ENCODE results near the gene DLG3. TPM values are rescaled to one million over a fixed set of nuclear protein-coding genes. Genes with fewer than 3 reads are reported as not detected.
"Not testable (repeated sequence)": the region's sequence is repeated elsewhere in the genome, so short reads cannot be mapped to it uniquely, and the experiment has no call there.

DLG3 gene
- total RNA-seq, 1 experiment from 2014 or later = 7.8 TPM

DNA sequence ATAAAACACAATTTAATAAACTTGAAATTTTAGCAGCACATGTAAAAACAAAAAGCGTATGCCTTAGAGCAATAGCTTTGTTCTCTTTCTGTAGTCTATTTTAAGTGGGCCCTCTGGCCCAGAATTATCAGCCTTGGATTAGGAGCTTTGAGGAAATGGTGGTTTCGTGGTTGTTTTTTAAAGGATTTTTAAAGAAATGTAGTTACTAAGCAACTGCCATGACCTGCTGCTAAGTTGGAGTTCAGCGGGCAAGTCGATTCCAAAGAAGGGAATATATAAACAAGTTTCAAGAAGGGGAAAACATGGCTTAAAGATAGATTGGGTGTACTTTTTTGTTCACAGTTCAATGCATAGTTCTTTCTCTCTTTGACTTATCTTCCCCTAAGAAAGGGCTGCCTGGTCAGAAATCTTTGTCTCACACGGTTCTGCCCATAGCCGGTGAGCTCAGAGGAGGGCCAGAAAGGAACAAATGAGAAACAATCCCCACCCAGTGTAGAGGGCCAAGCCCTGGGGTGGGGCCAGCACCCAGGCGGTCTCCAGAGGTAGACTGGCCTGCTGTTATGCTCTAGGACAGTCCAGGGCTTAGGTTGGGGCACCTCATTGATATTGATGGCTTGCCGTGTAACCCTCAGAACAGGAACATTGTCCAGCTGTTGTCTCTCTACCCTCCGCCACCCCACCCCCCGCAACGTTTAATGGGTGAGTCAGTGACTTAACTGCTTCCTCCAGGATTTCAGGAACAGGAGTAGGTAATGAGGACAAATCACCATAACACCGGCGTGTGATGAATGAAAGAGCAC is 32.5 kb downstream of the DLG3 start:
- peak; percentile 95 for DNase-seq (ENCODE audit: low read depth)

DNA sequence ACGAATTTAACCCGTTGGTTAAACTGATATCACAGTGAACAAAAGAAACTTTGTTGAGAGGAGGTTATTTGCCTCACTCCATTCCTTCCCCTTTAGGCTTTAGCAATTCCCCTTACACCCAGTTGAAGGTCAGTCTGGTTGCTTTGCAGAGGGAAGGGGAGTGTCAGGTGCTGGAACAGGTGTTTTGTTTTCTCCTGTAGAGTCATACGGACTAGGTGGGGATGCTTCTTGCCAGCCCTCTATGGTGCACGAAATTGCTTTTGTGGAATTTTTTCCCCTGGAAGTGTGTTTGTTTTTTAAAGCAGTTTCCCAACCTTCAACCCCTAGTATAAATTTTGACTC is 33.1 kb downstream of the DLG3 start:
- DNase-seq (ENCODE audit: low read depth) = no peak

DNA sequence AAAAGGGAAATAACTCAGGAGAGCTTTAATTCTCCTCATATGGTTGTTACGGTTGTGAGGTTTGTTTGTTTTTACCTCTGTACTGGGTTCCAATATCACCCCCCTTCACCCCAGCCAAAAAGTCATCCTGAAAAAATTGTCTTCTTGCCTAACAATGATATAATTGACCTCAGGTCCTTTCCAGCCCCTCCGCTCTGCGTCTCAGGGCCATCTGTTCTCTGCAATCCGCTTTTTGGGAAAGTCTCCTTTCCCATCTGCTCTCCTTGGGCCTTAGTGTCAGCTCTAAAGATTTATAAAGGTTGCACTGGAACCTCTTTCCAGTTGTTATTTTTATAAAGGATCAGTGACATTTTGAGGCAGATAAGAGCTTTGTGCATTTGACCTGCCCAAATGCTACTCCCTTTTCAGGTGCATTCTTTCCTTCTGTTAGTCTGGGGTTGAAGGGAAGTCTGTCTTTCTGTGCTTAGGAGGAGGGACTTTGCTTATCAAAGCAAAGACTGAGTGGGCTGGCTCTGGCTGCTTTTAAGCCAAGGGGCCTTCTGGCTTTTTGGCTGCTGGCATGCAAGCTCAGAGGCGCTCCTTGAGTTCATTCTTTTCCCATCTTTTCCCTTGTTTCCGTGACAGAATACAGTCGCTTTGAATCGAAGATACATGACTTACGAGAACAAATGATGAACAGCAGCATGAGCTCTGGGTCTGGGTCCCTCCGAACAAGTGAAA is 34.1 kb downstream of the DLG3 start:
- no peak for DNase-seq (ENCODE audit: low read depth)

DNA sequence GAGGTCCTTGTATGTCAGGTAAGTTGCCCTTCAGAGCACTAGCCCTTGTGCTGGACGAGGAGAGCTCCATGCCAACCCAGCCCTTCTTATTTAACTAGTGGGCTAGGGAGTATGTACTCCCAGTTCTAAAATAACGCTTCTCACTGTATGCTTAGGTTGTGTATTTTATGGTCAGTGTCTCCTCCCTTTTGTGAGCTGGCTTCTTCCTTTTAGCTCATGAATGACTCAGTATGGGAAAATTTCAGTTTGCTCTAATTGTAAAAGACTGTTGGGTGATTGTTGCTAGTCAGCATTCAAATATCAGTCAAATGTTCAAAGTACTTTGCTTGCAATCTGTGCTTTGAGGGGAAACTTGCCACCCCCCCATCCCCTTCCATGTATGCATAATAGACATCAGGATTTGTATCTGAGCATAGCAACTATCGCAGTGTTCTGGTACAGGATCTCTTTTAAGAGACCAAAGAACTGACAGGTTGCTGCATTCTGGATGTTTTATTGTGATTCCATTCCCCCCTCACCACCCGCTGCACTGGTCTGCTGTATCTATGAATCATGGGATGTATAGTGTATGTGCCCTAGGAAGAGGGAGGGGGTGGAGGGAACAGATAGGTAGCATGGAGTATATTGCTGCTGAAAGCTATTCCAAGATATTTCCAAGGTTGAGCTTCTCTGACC is 34.7 kb downstream of the DLG3 start:
- peak; percentile 90 for DNase-seq (ENCODE audit: low read depth)

DNA sequence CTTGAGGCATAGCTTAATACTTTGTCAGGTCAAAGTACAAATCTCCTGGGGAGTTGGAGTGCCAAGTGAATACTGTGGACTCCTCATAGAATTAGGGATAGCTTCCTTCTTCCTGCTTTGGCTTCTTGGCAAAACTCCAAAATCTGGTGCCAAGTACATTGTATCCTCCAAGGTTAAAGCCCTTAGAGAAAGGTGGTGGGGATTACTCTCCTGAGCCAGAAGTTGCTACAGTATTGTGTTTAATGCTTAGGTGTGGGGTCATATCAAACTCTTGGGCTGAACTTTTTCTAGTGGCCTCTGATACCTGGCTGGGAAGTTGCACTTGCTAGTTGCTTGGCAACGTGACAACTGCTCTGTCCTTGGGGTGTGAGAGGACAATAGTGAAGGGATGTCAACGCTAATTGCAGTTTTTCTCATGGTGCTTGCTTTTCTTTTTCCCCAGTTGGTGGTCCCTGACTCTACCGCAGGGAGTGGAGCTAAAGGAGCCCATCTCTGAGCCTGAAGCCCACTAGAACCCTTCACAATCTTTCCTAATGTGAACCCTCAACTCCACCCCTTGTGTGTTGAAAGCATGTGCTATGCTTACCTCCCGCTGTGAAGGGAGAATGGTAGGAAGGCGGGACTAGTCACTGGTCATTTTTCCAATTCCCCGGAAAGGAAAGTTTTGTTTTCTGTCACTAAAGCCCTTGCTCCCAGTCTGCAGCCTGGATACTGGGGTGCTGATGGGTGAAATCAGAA is 35.5 kb downstream of the DLG3 start:
- peak; percentile 32 for DNase-seq (ENCODE audit: low read depth)

DNA sequence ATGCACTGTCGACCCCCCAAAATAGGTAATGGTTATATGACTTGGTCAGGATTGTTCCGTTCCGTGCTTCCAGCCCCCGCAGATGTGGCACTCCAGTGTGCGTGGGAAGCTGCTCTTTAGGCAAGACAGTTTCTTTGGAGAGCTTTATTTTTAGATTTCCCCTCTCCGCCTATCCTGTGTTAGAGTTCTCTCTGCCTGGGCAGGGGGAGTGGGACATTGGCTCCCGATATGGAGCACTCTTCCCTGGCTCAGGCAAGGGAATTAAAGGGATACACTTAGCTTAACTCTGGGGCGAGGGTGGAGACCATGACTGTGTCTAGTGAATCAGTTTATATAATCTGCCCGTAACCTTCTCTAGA is 36.0 kb downstream of the DLG3 start:
- no peak for DNase-seq (ENCODE audit: low read depth)

DNA sequence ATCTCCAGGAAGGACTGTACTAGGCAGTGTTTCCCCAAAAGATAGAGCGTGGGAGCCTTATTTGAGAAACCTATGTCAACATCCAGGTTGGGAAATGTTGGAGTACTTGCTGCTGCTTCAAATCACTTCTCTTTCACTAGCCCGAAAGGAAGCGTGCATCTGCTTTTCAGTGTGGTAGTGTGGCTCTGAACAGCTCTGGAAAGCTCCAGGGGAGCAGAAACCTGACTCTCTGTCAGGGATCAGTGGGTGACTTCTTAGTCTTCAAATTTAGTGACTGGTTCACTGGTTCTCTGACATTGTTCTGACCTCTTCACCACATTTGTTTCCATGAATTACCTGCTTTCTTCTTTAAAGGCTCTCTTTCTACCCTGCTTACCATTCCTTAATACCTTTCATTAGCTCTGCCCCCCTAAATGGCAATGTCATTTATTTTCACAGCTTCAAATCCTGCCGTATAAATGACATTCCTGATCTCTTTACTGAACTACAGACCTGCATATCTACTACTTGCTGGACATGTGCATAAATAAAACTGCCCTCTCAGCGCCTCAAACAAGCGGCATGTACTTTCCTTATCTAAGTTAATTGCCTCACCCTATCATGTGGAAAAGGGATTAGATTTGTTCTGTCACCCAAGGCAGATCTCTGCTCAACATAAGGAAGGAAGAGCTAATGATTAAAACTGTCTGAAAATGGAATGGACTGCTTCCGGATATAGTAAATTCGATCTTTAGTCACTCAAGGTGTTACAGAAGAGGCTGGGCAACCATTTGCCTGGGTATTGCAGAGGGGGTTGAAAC is 37.0 kb downstream of the DLG3 start:
- peak; percentile 18 for DNase-seq (ENCODE audit: low read depth)

DNA sequence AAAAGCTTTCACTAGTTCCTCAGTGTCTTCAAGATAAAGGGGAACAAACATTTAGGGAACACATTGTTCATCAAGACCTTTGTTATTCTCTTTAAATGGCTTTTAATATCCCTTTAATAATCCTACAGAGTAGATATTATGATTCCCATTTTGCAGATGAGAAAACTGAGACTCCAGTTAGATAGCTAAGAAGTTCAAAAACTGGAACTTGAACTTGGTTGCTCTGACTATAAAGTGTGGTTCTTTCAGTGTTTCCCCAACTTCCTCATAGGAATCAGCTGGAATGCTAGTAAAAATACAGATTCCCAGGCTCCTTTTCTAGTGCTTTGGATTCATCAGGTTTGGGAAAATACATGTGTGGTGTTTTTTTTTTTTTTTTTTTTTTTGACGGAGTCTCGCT is 37.7 kb downstream of the DLG3 start:
- DNase-seq (ENCODE audit: low read depth) = no peak

DNA sequence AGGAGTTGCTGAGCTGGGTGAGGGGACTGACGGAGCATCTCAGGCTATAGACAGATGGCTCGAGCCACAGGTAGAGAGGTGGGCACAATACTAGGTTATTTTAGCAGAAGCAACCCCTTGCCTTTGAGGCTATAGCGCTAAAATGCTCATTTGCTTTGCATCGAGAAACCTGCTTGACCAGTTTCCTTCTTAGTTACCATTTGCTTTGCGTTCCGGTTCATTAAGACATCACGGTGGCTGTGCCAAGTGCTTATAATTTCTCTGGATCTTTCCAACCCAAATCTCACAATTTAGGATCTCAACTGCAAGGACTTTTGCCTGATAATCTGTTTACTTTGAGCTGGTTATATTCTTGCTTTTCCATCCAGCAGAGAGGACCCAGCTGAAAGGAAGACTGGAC is 40.8 kb downstream of the DLG3 start:
- DNase-seq (ENCODE audit: low read depth) = no peak

DNA sequence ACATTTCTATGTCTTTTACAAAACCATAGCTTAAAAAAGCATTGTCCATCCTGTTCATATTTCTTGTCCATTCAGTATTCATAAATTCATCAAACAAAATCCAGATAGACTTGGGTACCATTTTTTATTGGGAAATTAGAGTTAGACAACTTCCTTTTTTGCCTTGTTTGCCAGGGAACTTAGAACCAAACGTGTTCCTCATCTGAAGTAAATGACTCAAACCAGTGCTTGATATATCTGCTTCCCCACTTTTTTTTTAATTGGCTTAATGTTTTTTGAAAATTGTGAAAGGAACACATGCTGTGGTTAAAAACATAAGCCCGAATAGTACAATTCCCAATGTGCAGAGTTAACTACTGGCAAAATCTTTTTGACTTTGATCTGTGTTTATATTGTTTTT is 44.2 kb downstream of the DLG3 start:
- no peak for DNase-seq (ENCODE audit: low read depth)

DNA sequence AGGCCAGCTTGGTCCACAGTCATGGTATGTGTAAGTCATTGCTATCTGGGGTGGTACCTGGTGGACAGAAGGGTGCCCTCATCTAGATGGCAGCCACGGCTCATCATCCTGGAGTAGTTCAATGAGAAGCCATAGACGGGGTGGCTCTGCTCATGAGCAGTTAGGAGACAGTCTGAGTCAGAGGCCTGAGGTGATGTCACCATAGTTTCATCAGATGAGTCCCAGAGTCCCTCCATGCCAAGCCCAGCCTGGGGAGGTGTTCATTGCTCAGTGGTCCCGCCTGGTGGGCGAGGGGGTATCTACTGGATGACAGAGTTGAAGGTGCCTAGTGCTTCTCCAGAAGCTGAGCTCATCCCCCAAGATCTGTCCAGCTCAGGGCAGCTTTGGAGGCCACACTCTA is 49.8 kb downstream of the DLG3 start:
- DNase-seq (ENCODE audit: low read depth) = peak; percentile 39

DNA sequence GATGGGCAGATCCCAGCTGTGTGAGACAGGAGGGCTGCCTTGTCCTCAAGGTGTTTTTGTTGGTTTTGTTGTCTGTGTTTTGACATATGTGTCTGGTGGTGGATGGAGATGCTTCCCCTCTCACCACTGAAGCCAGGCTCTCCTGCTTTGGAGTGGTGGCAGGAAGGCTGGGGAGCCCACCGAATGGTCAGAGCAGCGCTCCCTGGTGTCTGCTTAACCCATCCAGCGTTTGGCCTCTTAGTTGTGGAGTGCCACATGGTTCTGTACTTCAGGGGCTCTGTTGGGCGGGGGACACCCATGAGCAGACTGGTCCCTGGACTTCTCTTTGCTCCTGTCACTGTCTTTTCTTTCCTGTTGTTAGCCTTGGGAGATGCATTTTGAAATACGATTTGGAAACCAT is 51.9 kb downstream of the DLG3 start:
- no peak for DNase-seq (ENCODE audit: low read depth)

DNA sequence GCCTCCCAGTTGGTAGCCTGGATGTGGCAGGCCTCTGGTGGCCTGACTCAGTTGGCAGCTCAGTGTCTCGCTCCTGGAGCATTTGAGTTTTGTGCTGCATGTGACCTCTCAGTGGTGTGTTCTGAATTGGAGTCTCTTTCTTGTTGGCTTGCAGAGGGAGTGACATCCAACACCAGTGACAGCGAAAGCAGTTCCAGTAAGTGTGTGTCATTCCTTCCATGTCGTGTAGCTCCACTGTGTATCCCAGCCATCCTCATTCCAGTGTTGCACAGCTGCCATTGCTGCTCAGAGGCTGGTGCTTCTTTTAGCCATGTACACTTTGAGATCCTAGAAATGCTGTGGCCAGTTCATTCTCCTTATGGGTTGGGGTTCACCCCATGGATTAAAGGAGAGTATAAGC is 52.4 kb downstream of the DLG3 start:
- DNase-seq (ENCODE audit: low read depth) = no peak

DNA sequence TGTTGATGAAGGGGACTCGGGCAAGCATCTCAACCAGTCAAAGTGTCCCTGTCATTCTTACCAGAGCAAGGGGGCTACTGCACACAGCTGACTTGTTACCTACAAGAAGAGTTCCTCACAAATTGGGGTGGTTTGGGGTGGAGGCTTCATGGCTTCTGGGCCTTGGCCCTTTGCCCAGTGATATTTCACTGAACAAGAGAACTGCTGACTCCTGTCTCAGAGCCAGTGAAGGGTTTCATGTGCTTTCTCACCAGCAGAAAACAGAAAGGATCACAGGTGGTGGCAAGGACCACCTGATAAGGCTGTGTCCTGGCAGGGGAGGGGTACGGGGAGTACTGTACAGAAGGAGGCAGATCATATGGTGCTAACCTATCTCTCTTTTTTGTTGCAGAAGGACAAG is 53.5 kb downstream of the DLG3 start:
- no peak for DNase-seq (ENCODE audit: low read depth)

DNA sequence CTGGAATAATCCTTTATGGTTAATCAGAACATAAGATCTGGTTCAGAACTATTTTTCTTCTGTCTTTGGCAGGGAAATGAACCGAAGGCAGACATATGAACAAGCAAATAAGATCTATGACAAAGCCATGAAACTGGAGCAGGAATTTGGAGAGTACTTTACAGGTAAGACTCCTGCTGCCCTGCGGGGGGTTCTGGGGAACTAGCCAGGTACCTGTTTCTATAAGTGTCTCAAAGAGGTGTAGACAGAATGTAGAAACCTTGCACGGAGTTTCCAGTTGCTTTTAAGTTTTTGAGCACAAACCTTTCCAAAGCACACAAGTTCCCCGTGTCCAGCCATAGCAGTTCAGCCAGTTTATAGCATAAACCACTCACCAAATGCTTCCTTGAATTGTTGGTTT is 56.2 kb downstream of the DLG3 start:
- no peak for DNase-seq (ENCODE audit: low read depth)

DNA sequence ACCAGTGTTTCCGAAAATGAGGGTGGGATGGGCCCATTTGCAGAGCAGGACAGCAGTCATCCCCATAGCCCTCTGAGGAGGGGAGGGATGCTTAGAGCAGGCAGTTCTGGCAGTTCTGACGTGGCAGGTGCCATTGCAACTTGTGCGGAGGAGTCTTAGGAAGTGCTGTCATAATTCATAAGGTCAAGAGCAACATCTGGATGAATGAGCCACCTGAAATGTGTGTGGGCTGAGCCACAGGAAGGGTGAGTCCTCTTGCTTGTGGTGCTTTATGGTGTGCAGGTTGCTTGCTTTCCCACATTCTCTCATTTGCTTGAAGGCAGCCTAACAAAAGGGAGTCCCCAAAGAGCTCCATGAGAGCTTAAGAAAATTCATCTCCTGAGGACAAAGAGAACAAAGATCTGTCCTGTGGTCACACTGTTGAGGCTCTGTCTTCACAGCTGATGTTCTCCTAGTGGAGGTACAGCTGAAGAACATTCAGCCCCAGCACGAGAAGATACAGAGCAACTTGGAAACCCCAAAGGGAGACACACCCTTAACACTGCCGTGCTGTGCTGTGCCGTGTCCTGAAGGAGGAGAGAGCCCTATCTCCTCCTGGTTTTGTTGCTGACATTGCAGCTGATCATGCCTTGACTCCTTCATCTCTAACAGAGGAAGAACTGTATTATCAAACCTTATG is 60.3 kb downstream of the DLG3 start:
- DNase-seq (ENCODE audit: low read depth) = no peak

DNA sequence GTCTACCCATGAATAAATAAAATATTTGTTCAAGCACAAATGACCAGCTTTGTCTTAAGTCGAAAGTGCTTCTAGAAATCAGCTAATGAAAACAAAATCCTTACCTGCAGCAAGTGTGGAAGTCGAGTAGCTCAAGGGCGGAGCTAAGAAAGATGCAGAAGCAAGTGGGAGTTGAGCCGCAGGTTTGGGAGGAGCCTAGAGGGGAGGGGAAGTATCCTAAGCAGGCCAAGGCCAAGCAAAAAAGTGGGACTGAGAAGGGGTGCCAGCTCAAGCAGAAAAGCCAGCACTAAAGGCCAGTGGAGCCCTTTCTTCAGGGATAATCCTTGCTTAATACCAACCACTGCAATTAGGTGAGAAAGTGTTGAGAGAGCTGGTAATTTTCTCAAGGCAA is 60.8 kb downstream of the DLG3 start:
- DNase-seq (ENCODE audit: low read depth) = no peak

DNA sequence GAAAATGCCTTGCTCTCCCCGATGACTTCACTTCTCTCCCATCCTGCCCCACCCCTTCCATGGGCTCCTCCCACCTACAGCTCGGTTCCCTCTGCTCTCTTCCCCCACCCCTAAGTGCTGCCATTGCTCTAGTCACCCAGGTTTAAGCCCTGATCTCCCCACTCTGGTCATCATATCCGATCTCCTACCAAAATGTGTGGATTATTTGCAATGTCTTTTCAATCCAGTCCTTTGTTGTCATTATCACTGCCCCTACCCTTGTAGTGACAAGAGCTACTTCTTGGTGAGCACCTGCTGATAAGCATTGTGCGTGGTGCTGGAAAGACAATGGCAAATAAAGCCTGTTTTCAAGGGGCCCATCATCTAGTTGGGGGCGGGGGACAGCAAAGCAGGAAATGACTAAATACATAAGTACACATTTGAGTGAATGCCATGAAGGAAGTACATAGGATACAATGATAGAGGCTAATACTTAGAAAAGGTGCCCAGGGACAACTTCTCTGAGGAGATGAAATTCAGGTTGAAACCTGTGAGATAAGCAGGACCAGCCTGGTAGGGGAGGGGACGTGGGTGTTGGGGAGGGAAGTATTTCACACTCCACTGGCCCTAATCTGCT is 63.8 kb downstream of the DLG3 start:
- peak; percentile 5 for DNase-seq (ENCODE audit: low read depth)

DNA sequence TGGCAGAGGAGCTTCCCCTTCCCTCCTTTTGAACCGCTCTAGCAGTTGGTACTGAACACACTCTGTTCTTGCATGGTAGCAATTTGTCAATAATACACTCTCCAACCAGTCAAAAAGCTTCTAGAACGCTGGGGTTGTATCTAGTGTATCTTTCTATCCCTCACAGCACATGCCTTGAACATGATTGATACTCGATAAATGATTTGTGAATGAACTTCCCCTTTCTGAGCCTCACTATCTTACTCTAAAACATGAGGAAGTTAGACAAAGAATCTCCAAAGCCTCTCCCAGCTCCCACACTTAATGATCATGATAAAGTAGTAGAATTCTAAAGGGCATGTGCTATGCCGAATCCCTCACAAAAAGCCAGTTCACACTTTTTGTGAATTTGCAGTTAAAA is 64.4 kb downstream of the DLG3 start:
- no peak for DNase-seq (ENCODE audit: low read depth)

DNA sequence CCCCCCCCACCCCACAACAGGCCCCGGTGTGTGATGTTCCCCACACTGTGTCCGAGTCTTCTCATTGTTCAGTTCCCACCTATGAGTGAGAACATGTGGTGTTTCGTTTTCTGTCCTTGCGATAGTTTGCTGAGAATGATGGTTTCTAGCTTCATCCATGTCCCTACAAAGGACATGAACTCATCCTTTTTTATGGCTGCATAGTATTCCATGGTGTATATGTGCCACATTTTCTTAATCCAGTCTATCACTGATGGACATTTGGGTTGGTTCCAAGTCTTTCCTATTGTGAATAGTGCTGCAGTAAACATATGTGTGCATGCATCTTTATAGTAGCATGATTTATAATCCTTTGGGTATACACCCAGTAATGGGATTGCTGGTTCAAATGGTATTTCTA is 70.6 kb downstream of the DLG3 start:
- not testable (repeated sequence) for DNase-seq (ENCODE audit: low read depth)

DNA sequence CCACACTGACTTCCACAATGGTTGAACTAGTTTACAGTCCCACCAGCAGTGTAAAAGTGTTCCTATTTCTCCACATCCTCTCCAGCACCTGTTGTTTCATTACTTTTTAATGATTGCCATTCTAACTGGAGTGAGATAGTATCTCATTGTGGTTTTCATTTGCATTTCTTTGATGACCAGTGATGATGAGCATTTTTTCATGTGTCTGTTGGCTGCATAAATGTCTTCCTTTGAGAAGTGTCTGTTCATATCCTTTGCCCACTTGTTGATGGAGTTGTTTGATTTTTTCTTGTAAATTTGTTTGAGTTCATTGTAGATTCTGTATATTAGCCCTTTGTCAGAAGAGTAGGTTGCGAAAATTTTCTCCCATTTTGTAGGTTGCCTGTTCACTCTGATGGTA is 71.1 kb downstream of the DLG3 start:
- DNase-seq (ENCODE audit: low read depth) = not testable (repeated sequence)
